Measurements from ENCODE around the gene CNIH3.

CNIH3 gene

GRCh38 chr1:224782281-224783000 lies 166.3 kb downstream of the CNIH3 start:
- no peak for DNase-seq

DNA sequence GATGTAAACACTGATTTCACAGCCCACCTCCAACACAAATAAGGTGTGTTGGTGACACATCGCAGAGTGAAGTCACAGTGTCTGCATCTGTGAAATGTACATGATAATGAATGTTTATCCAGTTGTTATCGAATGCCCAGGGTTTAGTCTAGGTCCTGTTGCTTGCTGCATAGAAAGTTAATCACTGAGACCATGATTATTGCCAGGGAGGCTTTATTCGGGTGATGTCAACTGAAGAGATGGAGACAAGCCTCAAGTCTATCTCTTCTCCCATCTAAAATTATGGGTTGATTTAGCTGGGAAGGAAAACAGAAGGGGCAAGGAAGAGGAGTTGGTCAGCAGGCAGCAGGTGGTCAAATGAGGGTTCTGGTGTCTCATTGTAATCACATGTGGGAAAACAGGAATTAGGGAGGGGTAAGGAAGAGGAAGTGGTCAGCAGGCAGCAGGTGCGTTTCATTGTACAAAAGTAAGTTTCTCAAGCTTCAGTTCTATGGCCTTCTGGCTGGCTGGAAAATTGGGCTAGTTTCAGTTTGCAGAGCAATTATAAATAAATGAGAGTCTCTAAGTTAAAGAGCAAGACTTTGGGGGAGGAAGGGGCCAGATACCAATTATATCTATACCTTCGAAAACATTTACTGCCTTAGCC lies 167.0 kb downstream of the CNIH3 start:
- DNase-seq: no peak

DNA sequence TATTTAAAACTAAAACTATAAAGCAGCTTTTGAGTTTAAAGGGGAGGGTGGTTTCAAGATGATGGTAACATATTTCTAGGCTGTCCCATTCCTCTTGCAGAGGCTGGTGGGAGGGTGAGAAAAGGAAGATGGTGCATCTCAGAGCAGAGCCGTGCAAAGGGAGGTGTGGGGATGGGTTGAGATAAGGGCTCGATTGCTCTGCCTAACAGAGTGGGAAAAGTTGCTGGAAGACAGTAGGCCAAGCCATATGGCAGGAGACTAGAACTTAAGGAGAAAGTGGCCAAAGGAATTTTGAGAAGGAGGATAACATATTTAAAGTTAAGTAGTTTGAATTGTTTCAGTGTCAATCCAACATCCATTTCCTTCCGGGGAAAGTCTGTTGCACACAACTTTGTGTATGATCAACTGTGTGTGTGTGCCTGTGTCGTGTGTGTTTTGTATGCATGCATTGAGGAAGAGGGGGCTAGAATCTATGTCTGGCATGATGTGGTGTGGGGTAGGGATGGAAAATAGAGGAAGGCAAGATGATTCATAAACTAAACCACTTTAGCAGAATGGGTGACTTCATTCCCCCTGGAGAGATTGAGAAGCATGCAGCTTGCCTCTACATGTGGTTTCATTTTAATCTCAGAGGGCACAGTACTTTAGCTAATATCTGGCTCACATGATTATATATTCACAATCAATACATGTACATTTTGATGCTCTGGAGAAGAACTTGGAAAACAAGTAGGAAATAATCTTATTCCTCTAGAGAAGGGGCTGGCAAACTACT lies 168.3 kb downstream of the CNIH3 start:
- no peak for DNase-seq

DNA sequence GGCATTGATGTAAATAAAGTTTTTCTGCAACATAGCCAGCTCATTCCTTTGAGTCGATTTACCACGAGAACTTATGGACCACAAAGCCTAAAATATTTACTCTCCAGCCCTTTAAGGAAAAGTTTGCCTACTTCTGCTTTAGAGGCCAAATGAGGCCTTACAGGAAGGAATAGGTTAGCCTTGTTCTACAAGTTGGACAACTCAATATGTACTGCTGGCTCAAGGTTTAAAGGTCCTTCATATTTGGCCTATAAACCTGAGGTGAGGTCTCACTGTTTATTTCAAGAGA lies 168.9 kb downstream of the CNIH3 start:
- no peak for DNase-seq

GRCh38 chr1:224785622-224786021 lies 169.5 kb downstream of the CNIH3 start:
- no peak for DNase-seq

DNA sequence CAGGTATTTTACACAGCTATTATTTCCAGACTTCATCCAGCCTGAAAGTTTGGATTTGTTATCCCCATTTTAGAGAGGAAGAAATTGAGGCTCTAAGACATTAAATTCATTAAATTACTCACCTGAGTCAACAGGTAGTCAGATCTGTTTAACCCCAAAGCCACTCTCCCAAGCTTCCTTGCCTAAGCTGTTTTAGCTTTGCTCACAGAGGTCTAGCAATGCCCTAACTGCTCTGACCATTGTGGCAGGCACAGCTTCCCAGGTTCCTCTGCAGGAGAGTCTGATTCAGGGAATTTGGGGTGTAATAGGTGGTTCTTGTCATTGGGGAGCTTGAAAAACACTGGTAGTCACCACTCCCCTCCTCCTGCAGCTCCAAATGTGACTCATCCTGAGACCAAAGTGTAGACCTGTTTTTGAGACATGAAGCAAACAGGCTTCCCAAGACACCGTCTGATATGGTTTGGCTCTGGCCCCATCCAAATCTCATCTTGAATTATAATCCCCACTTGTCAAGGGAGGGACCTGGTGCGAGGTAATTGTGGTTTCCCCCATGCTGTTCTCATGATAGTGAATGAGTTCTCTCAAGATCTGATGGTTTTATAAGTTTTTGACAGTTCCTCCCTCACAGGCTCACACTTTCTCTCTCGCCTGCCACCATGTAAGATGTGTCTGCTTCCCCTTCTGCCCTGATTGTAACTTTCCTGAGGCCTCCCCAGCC lies 170.6 kb downstream of the CNIH3 start:
- no peak for DNase-seq

DNA sequence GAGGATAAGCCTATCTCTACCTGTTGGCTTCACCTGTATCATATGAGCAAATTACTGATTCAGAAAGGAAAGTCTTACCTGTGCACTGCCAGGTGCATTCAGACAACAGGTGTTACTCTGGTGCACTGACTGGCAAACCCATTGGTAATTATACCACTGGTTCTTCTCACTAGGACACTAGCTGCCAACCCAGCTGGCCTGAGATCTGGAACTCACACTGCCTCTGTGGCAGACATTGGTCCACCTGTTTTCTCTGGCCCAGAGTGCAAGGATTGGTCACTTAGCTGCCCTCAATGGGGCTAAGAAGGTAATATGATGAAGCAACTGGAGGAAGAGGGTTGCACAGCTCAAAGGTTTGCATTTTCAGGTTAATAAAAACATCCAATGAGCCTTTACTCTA lies 173.2 kb downstream of the CNIH3 start:
- no peak for DNase-seq
